CD4-positive, alpha-beta T cell treated with Interleukin-10 for 1 hour (primary cell): Measurements from ENCODE around the gene NECAB3.

Source experiments
- DNase-seq: peaks from one replicate; pipeline ENCODE4 v3.0.0-alpha.2; 2020

Gene NECAB3

DNA sequence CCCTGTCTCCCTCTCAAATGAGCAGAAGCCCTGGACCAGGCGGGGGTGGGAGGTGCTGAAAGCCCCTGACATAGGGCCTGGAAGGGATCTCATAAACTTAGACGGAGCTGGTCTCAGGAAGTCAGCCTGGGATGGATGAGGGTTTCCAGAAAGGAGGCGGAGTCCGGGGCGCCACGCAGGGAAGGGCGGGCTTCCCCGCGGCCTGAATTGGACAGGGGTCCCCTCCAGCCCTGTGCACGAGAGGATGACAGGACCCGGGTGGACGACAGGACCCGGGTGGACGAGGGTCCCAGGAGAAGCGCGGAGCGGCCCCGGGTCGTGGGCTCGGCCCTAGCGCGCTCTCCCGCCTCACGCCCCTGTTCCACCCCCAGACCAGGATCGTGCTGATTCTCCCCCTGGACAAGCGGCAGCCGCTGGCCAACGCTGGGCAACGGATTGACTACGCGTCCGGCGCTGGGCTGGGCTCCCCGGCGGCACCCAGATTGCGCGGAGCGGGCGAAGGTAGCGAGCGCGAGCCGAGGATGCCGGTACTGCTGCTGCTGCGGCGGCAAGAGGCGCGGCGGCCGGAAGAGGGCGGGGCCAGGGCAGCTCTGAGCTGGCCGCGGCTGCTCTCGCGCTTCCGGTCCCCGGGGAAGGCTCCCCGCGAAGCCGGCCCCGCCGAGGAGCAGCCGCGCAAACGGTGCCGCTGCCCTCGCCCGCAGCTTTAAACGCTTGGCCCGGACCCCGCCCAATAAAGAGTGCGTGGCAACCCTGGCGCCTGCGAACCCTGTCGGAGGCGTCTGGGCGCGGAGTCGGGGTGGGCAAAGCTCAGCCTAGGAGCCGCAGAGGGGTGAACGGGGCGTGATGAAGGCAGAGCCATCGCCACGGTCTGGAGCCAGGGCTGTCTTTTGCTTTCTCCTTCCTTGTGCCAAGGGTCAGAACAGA is 10.8 kb downstream of the NECAB3 start:
- DNase-seq, result peak; percentile 84

DNA sequence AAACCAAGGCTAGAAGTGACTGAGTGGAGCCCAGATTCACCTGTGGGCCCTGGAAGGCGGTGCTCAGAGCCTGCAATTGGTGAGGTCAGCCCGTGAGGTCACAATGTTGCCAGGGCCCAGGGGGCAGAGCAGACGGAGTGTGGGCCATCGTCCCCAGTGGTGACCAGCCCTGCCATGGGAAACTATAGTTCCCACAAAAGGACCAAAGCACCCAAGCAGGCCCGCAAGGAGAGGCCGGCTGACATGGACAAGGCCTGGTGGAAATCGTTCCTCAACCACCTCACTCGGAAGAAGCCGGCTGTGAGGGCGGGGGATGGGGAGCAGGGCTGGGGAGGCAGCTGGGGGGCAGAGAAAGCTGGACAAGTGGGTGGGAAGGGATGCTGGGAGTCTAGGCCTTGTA is 12.1 kb downstream of the NECAB3 start, which contains the start of gene C20orf144:
Gene C20orf144, plus strand, starts transcription at position 156 of the 400 bp plus-strand sequence. Its CDS starts 19 bp downstream, at position 175.
- DNase-seq, result no peak

- no peak for DNase-seq
These were observed 13.6 kb downstream of the NECAB3 start for GRCh38 chr20:33660685-33661058.

DNA sequence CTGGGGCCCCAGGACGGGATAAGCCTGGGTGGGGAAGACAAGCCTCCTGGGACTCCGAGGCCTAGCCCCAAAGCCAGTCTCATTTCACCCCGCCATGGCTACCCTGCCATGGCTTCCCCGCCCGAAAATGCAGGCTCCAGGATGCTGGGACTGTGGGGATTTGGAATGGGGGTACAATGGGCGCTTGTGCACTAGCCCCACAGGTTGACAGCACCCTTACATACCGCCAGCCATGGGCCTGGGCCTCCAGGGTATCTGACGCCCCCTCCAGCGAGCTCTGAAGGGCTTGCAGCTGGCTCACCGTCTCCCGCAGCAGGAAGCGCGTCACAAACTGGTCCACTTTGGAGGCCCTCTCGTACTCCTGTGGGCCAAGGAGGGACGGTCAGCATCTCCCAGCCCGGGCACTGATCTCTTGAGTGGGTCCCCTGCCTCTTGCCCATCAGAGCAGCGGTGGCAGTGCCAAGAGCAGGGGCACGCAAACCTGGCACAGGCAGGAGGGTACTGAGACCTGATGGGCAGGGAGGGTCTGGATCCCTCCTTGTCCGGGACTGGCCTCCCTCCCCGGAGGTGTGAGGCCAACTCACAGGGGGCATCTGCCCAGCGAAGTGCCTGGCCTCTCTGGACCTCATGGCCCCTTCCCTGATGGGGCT is 14.1 kb downstream of the NECAB3 start:
- no peak for DNase-seq

- DNase-seq, result no peak
These were observed 14.7 kb downstream of the NECAB3 start for GRCh38 chr20:33659341-33660034.

GRCh38 chr20:33658929-33659328 is 15.3 kb downstream of the NECAB3 start:
- no peak for DNase-seq

- no peak for DNase-seq
These were observed 15.7 kb downstream of the NECAB3 start for GRCh38 chr20:33658510-33658909.

DNA sequence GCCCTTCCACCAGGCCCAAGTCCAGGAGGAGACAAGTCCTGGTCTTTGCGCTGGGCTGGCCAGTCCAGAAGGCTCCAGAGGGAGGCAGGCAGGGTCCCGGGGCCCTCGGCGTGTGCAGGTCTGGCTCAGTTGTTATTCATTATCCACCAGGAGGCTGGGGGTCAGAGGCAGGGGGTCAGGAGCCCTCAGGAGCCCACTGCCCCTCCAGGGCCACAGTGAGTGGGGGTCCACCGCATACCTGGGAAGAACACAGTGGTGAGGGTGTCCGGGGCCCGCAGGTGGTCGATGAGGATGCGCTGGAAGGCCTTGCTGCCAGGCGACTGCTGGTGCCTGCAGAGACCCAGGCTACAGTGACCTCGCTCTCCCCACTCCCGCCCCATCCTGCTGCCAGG is 16.5 kb downstream of the NECAB3 start:
- DNase-seq, result no peak

DNA sequence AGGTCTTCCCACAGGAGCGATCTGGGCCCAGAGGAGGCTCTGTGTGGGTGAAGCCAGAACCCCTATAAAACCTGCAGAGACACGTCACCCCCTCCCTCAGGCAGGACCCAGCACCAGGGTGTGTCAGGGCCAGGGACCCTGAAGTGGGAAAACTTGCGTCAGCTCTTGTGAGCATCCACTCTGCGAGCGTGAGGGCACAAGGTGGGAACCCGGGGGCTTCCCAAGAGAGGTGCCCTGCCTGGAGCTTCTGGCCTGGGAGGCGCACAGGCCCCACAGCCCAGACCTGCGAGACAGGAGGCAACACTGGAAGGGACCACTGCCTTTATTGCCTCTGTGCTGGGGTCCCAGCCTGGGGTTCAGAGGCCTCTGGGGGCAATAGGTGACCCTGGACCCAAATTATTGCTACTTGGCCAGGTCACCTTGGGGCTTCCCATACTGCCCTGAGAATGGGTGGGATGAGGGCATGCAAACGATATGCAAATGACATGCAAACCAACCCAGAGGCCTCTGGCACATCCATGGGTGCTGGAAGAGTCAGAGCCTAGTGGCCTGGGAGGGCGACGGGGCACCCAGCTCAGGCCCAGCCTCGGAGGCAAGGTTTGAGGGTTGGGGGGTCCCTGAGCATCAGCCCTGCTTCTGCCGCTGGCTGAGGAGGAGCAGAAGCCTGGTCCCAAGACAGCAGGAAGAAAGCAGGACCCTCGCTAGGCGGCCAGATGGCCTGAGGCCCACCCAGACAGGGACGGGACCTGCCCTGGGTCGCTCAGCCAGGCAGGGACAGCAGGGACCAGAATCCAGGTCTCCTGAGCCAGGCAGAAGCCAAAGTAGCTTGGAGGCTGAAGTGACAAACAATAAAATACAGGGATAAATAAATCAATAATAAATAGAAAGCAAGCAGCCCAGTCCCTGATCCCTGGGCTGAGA is 17.2 kb downstream of the NECAB3 start:
- no peak for DNase-seq

DNA sequence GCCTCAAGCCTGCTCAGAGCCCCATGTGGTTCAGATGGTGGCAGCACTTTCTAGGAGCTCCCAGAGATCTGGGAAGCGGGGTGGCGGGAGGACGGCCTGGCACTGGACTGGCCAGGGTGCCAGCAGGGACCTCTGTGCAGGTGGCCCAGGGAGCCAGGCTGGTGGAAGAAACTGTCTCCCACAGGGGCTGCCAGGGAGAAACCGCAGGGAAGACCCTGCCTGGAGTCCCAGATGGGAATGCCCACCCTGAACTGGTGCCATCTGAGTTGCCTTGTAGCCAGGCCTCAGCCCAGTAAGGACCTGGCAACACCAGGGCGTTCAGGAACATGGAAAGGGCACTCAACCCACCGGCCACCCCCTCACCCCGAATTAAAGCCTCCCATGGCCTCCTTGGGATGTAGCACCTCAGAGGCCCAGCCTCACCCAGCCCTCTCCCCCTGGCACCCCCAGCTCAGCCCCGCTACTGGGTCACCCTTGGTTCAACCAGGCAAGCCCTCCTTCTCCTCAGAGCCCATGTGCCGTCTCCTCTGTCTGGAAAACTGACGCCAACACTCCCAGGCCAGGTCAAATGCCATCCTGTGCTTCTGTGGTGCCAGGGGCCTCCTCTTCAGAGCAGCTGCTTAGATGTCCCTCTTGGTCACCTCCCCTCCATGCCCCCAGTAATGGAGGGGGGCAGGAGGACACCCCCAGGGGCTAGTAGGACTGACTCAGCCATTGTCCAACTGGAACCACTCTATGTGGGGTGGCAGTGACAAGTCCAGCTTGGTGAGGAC is 18.0 kb downstream of the NECAB3 start:
- DNase-seq, result no peak

GRCh38 chr20:33655164-33655563 is 19.1 kb downstream of the NECAB3 start:
- no peak for DNase-seq

DNA sequence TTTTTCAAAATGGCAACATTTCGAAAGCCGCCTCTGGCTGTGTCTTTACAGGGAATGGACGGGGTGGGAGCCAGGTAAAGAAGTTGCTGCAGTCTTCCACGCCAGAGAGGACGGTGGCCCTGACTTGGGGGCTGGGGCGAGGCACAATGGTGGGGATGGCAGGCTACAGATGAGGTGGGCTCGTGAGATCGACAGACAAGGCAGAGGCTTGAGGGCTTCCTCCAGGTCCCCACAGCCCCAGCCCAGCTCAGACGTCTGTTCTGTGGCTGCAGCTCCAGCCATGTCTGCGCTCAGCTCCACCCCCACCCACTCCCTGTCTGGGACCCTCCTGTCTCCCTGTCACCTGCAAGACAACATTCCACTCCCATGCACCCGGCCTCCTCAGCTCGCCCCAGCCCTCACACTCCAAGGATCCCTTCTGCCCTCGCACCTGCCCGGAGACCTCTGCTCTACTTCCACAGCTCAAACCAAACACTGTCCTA is 19.5 kb downstream of the NECAB3 start:
- no peak for DNase-seq

DNA sequence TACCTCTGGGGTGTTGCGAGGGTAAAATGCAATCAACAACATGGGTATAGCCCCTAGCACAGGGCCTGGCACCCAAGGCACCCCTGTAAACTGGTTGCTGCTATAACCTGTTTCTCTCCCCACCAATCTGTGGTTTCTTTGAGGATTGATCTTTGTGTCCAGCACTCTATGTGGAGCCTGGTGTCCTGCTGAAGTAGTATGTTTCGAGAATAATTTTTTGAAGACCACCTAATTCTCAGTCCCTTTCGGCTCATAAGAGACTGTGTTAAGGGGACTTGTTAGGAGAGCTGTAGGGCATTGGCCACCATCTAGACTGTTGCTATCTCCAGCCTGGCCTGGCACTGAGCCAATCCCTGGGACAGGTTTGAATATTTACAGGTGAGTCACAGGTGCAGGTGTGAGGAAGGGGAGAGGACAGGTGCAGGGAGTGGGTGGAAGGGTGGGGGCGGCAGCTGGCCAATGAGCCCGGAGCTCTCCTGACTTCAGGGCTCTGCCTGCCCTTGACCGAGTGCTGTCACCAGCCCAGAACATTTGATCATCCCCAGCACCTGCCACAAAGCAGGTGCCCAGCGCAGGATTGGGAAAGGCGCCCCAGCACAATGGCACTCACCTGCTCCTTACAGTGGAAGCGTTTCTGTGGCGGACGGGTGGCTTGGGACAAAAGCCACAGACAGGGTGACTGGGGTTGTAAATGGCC is 20.2 kb downstream of the NECAB3 start:
- no peak for DNase-seq

GRCh38 chr20:33653218-33653899 is 20.9 kb downstream of the NECAB3 start:
- peak; percentile 54 for DNase-seq

DNA sequence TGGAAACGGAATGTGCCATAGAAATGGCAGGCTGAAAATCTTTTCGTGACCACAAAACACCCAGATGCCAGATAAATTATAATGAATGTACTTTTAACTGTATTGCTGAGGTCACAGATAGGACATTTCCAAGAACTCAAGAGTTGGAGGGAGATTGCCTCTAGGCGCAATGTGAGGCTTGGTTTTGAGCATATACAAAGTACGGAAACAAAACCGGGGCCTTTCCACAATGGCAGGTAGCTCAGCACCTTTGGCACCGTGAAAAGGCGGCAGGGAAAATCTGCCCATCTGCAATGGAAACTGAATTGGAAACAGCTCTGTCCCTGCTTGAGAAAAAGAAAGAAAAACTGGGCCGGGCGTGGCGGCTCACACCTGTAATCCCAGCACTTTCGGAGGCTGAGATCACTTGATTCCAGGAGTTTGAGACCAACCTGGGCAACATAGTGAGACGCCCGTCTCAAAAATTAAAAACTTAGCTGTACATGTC is 22.6 kb downstream of the NECAB3 start:
- DNase-seq, result no peak

GRCh38 chr20:33650753-33651561 is 23.3 kb downstream of the NECAB3 start:
- DNase-seq, result no peak

- no peak for DNase-seq
These were observed 24.0 kb downstream of the NECAB3 start for GRCh38 chr20:33650111-33650752.

GRCh38 chr20:33649201-33649681 is 25.0 kb downstream of the NECAB3 start:
- DNase-seq, result no peak
